Naive thymus-derived CD8-positive, alpha-beta T cell (primary cell): ENCODE results near the gene SLC4A3. TPM values are rescaled to one million over a fixed set of nuclear protein-coding genes. Genes with fewer than 3 reads are reported as not detected.

Experiments
- ATAC-seq, 2 donors: fragments of 150-1000 bp; cut with Tn5 transposase in 1 of 2; sonication (Bioruptor Pico), chemical (Tn5 transposase) in 1 of 2; 1 replicate in 1 of 2; 2 replicates in 1 of 2; pipeline ENCODE4 v1.10.0; 2021; ENCODE audit warnings: mild to moderate bottlenecking in 2 of 2, moderate library complexity in 2 of 2
- POLR2A ChIA-PET: fragments of 350-600 bp; sonication (Branson Sonifier 250); formaldehyde crosslinking; loops from one replicate; lab custom pipeline; 2021; ENCODE audit warnings: antibody characterized with exemption; lab: Charles Lee
- DNase-seq, 10 donors: peaks; one replicate each; pipeline versions ENCODE4 v3.0.0 to v3.0.0-alpha.2; 2020 to 2022
- H3K27ac Mint-ChIP-seq, 10 donors: one replicate each; pipeline ENCODE4 v1.8.0; 2020 to 2022; ENCODE audit warnings: mild to moderate bottlenecking in 10 of 10, mixed read lengths in 10 of 10, moderate library complexity in 4 of 10, inconsistent platforms in 1 of 10
- H3K27me3 Mint-ChIP-seq, 5 donors: one replicate each; pipeline ENCODE4 v1.8.0; 2021 to 2022; ENCODE audit warnings: mixed read lengths in 5 of 5
- H3K36me3 Mint-ChIP-seq, 3 donors: one replicate each; pipeline ENCODE4 v1.8.0; 2020 to 2022; ENCODE audit warnings: mixed read lengths in 3 of 3, mild to moderate bottlenecking in 2 of 3, inconsistent platforms in 1 of 3
- H3K4me1 Mint-ChIP-seq, 4 donors: one replicate each; pipeline ENCODE4 v1.8.0; 2021 to 2022; ENCODE audit warnings: mixed read lengths in 4 of 4
- H3K4me3 Mint-ChIP-seq, 10 donors: one replicate each; pipeline ENCODE4 v1.8.0; 2020 to 2022; ENCODE audit warnings: mild to moderate bottlenecking in 10 of 10, mixed read lengths in 10 of 10, moderate library complexity in 6 of 10, inconsistent platforms in 1 of 10
- H3K9me3 Mint-ChIP-seq, 9 donors: one replicate each; pipeline ENCODE4 v1.8.0; 2020 to 2022; ENCODE audit warnings: mixed read lengths in 9 of 9, mild to moderate bottlenecking in 3 of 9, inconsistent platforms in 1 of 9, moderate library complexity in 1 of 9
- polyA plus RNA-seq, 3 donors: library from polyadenylated mRNA; unstranded; fragments of 300-500 nt; fragmentation: Illumina TruSeq; gene quantifications; one replicate each; pipeline ENCODE4 v1.2.3, GENCODE V29; 2021
- total RNA-seq, 8 experiments: library from RNA in 2 of 8; stranded (reverse) in 2 of 8; gene quantifications; one replicate each; pipeline ENCODE4 v1.2.3 and lab custom pipeline; 2021 to 2026

SLC4A3 gene
- total and polyA plus RNA-seq, 5 experiments from 2014 or later = 0.19 to 0.36 TPM; not detected in 3

- H3K36me3 Mint-ChIP-seq = peaks cover 4 to 71% (median 24%) of the 10 kb centered on the region in 3 donors
- no peak overlapping the region for H3K4me3 Mint-ChIP-seq
- ATAC-seq (no peak), DNase-seq (no peak)
- POLR2A ChIA-PET = no interaction called here
- H3K9me3 Mint-ChIP-seq = no peaks in the 10 kb centered on the region
- no peaks in the 10 kb centered on the region for H3K27me3 Mint-ChIP-seq
- H3K27ac Mint-ChIP-seq = peak overlapping the region in 1 of 10 donors; percentile 26
- H3K4me1 Mint-ChIP-seq = peaks cover 7 to 16% (median 10%) of the 10 kb centered on the region in 4 donors
These were observed 23.7 kb upstream of the SLC4A3 start for GRCh38 chr2:219603771-219604170.

- POLR2A ChIA-PET = no interaction called here
- peaks cover 4 to 82% (median 27%) of the 10 kb centered on the region in 3 donors for H3K36me3 Mint-ChIP-seq
- peaks cover 0 to 11% (median 3%) of the 10 kb centered on the region in 4 donors for H3K4me1 Mint-ChIP-seq
- H3K27me3 Mint-ChIP-seq = no peaks in the 10 kb centered on the region
- no peaks in the 10 kb centered on the region for H3K9me3 Mint-ChIP-seq
- no peak overlapping the region for H3K4me3 Mint-ChIP-seq
- ATAC-seq (no peak), DNase-seq (no peak)
- H3K27ac Mint-ChIP-seq = no peak overlapping the region
These were observed 21.8 kb upstream of the SLC4A3 start for GRCh38 chr2:219605607-219605954.

- POLR2A ChIA-PET = no interaction called here
- Mint-ChIP-seq H3K27me3 (no peaks in the 10 kb centered on the region), H3K4me1 (peaks cover 14 to 26% (median 17%) of the 10 kb centered on the region in 4 donors), H3K4me3 (no peak overlapping the region), H3K27ac (no peak overlapping the region), H3K36me3 (peaks cover 4 to 69% (median 19%) of the 10 kb centered on the region in 3 donors), H3K9me3 (no peaks in the 10 kb centered on the region)
- no peak for ATAC-seq
- no peak for DNase-seq
These were observed 19.5 kb upstream of the SLC4A3 start for GRCh38 chr2:219607931-219608330.

GRCh38 chr2:219608399-219608964 is 18.9 kb upstream of the SLC4A3 start:
- H3K9me3 Mint-ChIP-seq = no peaks in the 10 kb centered on the region
- no peak for DNase-seq
- no peak overlapping the region for H3K27ac Mint-ChIP-seq
- peaks cover 4 to 66% (median 19%) of the 10 kb centered on the region in 3 donors for H3K36me3 Mint-ChIP-seq
- H3K27me3 Mint-ChIP-seq = no peaks in the 10 kb centered on the region
- H3K4me1 Mint-ChIP-seq = peaks cover 15 to 27% (median 20%) of the 10 kb centered on the region in 4 donors
- POLR2A ChIA-PET = no interaction called here
- no peak for ATAC-seq
- no peak overlapping the region for H3K4me3 Mint-ChIP-seq

GRCh38 chr2:219609149-219609750 is 18.2 kb upstream of the SLC4A3 start:
- POLR2A ChIA-PET = no interaction called here
- Mint-ChIP-seq H3K4me1 (peaks cover 14 to 22% (median 19%) of the 10 kb centered on the region in 4 donors), H3K27me3 (no peaks in the 10 kb centered on the region), H3K27ac (peak overlapping the region in 2 of 10 donors; percentile 22 to 79), H3K4me3 (no peak overlapping the region), H3K9me3 (no peaks in the 10 kb centered on the region), H3K36me3 (peaks cover 4 to 60% (median 15%) of the 10 kb centered on the region in 3 donors)
- ATAC-seq (no peak), DNase-seq (no peak)

GRCh38 chr2:219611306-219611705 is 16.1 kb upstream of the SLC4A3 start:
- POLR2A ChIA-PET = no interaction called here
- no peaks in the 10 kb centered on the region for H3K27me3 Mint-ChIP-seq
- peak overlapping the region in 5 of 10 donors; percentile 9 to 68 (median 33) for H3K4me3 Mint-ChIP-seq
- H3K27ac Mint-ChIP-seq = peak overlapping the region in 4 of 10 donors; percentile 7 to 79 (median 60)
- H3K9me3 Mint-ChIP-seq = no peaks in the 10 kb centered on the region
- peaks cover 16 to 22% (median 19%) of the 10 kb centered on the region in 4 donors for H3K4me1 Mint-ChIP-seq
- peaks cover 0 to 50% (median 14%) of the 10 kb centered on the region in 3 donors for H3K36me3 Mint-ChIP-seq
- DNase-seq = no peak
- no peak for ATAC-seq

- DNase-seq = no peak
- H3K27ac Mint-ChIP-seq = peak overlapping the region in 7 of 10 donors; percentile 54 to 92 (median 88)
- peaks cover 0 to 45% (median 14%) of the 10 kb centered on the region in 3 donors for H3K36me3 Mint-ChIP-seq
- H3K4me1 Mint-ChIP-seq = peaks cover 16 to 22% (median 19%) of the 10 kb centered on the region in 4 donors
- peak overlapping the region in 7 of 10 donors; percentile 17 to 83 (median 66) for H3K4me3 Mint-ChIP-seq
- POLR2A ChIA-PET = no interaction called here
- no peaks in the 10 kb centered on the region for H3K9me3 Mint-ChIP-seq
- no peaks in the 10 kb centered on the region for H3K27me3 Mint-ChIP-seq
- no peak for ATAC-seq
These were observed 15.4 kb upstream of the SLC4A3 start for GRCh38 chr2:219611866-219612576.

GRCh38 chr2:219612577-219613286 is 14.7 kb upstream of the SLC4A3 start:
- no peaks in the 10 kb centered on the region for H3K27me3 Mint-ChIP-seq
- POLR2A ChIA-PET = no interaction called here
- peak overlapping the region in 9 of 10 donors; percentile 28 to 83 (median 66) for H3K4me3 Mint-ChIP-seq
- ATAC-seq (peak; percentile 72 to 93), DNase-seq (peak in 7 of 10 donors; percentile 27 to 57 (median 52))
- peak overlapping the region in 9 of 10 donors; percentile 63 to 92 (median 88) for H3K27ac Mint-ChIP-seq
- no peaks in the 10 kb centered on the region for H3K9me3 Mint-ChIP-seq
- peaks cover 0 to 38% (median 9%) of the 10 kb centered on the region in 3 donors for H3K36me3 Mint-ChIP-seq
- H3K4me1 Mint-ChIP-seq = peaks cover 16 to 22% (median 19%) of the 10 kb centered on the region in 4 donors

- POLR2A ChIA-PET = no interaction called here
- peaks cover 16 to 22% (median 19%) of the 10 kb centered on the region in 4 donors for H3K4me1 Mint-ChIP-seq
- DNase-seq = no peak
- peaks cover 0 to 33% (median 9%) of the 10 kb centered on the region in 3 donors for H3K36me3 Mint-ChIP-seq
- ATAC-seq = no peak
- peak overlapping the region in 1 of 10 donors; percentile 88 for H3K27ac Mint-ChIP-seq
- no peaks in the 10 kb centered on the region for H3K9me3 Mint-ChIP-seq
- no peaks in the 10 kb centered on the region for H3K27me3 Mint-ChIP-seq
- peak overlapping the region in 1 of 10 donors; percentile 66 for H3K4me3 Mint-ChIP-seq
These were observed 13.9 kb upstream of the SLC4A3 start for GRCh38 chr2:219613461-219614070.

- DNase-seq (no peak), ATAC-seq (no peak)
- peaks cover 0 to 29% (median 9%) of the 10 kb centered on the region in 3 donors for H3K36me3 Mint-ChIP-seq
- peak overlapping the region in 4 of 10 donors; percentile 3 to 39 (median 24) for H3K4me3 Mint-ChIP-seq
- no peaks in the 10 kb centered on the region for H3K27me3 Mint-ChIP-seq
- H3K27ac Mint-ChIP-seq = peak overlapping the region in 5 of 10 donors; percentile 30 to 77 (median 53)
- H3K9me3 Mint-ChIP-seq = no peaks in the 10 kb centered on the region
- peaks cover 16 to 22% (median 19%) of the 10 kb centered on the region in 4 donors for H3K4me1 Mint-ChIP-seq
- POLR2A ChIA-PET = no interaction called here
These were observed 13.2 kb upstream of the SLC4A3 start for GRCh38 chr2:219614076-219614860.

- H3K27me3 Mint-ChIP-seq = no peaks in the 10 kb centered on the region
- H3K4me3 Mint-ChIP-seq = no peak overlapping the region
- ATAC-seq = no peak
- no peaks in the 10 kb centered on the region for H3K9me3 Mint-ChIP-seq
- no peak for DNase-seq
- H3K36me3 Mint-ChIP-seq = peaks cover 0 to 23% (median 6%) of the 10 kb centered on the region in 3 donors
- peak overlapping the region in 1 of 10 donors; percentile 45 for H3K27ac Mint-ChIP-seq
- POLR2A ChIA-PET = no interaction called here
- H3K4me1 Mint-ChIP-seq = peaks cover 14 to 22% (median 19%) of the 10 kb centered on the region in 4 donors
These were observed 12.4 kb upstream of the SLC4A3 start for GRCh38 chr2:219615036-219615435.
